SK-N-DZ (cell line): ENCODE results near the gene LARP4B.

ENCODE experiments used
- DNase-seq: peaks from one replicate; pipeline ENCODE4 v3.0.0-alpha.2; 2015; ENCODE audit warnings: low spot score

The LARP4B gene

DNA sequence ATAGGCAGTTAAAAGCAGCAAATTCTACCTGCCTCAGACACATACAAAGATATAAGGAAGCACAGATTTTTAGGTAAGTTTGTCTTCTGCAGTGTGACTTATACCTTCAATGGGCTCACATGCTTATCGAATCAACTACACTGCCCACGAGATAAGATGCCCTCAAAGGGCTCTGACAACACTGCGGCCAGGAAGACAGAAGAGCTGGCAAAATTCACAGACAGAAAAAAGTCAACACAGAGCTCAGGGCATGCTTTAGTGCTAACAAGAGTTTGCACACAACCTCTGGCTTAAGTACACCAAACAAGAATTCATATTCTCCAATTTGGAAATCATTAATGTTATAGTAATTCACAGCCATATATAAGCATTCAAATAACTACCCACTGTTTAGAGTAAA is 62.3 kb downstream of the LARP4B start:
- no peak for DNase-seq

DNA sequence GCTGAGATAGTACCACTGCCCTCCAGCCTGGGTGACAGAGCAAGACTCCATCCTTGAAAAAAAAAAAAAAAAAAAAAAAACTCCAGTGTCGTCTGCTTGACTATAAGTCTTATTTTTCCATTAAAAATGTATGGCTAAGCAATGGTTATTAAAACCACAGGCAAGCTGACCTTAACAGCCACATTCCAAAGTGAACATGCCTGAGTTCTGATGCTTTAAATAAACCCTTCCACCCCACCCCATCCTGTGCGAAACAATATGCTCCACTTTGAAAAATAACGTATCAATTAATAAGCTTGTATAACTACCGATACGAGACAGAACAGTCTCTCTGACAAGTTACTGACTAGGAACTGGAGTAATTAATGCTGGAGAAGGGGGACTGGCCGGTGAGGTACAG is 63.7 kb downstream of the LARP4B start:
- no peak for DNase-seq

DNA sequence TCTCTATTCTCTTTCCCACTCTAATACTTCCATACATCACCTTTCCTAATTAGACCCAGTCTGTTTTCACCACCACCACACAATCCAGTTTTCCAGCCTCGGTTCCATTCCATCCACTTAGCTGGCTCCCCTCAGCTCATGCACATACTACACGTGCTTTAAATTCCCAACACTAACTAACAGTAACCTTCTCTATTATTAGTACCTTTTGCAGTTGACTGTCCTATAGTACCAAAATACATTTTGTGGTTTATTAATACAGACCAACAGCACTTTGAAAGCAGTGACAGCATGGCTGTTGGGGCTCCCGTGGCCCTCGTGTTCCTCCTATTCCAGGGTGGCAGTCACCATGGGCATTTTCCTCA is 64.9 kb downstream of the LARP4B start:
- no peak for DNase-seq

DNA sequence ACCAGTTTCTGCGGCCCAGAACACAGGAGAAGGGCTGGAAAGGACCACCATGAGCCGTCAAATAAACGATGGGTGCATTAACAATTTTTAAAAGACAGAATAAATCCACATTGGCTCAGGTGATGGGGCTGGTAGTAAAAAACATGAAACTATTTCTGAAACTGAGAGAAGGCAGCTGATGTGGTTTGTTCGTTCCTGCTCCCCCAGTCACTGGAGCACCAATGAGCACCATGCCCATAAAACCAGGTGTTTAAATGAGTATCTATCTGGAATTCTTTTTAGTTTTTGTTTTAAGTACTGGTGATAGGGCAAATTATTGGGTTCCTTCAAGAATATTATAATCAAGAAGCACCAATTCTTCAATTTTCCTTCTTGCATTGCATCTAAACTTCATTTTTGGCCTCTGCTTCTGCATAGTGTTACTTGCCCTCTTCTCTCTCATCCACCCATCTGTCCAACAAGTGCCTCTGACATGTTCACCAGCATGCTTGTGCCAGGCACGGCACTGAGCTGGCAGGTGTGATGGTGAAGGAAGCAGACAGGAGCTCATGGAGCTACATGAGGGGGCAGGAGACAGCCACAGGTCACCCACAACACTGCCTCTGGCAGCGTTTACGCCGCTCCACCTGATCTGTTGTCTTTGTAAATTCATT is 65.5 kb downstream of the LARP4B start:
- DNase-seq, result no peak

DNA sequence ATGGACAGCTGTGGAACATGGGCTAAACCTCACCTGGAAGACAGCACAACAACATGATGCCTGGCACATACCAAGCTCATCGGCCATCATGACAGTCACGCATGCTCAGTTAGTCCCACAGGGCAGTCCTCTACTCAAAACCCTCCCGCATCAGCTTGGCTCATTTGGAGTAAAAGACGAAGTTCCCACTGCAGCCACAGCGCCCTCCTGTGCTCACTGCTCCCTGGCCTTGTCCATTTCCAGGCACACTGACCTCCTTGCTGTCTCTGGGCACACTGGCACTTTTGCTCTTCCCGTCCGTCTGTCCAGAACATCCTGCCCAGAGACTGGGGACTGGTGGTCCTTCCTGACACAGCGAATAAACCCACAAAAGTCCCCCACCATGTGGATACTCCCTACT is 66.2 kb downstream of the LARP4B start:
- no peak for DNase-seq

DNA sequence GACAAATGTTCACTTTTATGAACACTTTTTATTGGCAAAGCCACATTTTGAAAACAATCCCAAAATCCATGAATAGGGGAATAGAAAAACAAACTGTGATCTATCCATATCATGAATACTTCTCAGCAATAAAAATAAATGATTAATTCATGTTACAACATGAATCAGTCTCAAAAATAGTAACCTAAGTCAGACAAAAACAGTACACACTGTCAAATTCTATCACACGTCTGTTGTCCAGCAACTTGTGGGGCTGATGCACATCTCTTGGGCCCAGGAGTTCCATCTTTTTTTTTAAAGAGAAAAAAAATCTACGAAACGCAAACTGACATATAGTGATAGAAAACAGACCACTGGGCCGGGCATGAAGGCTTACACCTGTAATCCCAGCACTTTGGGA is 71.0 kb downstream of the LARP4B start:
- no peak for DNase-seq

DNA sequence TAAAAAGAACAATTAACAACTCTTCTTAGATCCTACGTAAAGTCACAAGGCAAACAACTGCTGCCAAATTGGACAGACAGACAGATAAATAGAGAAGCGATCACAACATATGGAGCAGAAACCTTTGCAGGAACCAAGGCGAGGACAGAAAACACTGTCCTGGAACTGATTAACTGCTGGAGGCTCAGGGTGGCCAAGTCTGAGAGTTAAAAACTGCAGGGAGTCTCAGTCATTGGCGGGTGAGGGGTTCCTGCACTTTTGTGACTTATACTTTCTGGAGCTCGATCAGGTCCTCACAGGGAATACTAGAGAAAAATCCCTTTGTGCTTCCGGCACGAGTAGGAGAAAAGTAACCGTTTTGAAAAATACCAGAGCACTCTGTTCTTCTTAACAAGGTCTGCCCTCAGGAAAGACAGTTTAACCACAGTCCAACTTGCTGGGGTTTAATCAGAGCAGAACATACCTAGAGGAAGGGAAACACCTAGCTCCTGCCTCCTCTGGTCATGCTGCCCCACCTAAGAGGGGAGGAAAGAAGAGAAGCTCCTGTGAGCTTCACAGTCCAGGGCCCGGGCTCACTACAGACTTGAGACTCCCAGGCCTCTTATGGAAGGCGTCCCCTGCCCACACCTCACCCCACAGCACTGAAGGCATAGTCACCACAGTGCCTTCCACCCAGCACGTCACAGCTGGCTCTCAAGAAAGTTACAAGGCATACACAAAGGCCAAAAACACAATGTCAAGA is 74.9 kb downstream of the LARP4B start:
- DNase-seq, result no peak

DNA sequence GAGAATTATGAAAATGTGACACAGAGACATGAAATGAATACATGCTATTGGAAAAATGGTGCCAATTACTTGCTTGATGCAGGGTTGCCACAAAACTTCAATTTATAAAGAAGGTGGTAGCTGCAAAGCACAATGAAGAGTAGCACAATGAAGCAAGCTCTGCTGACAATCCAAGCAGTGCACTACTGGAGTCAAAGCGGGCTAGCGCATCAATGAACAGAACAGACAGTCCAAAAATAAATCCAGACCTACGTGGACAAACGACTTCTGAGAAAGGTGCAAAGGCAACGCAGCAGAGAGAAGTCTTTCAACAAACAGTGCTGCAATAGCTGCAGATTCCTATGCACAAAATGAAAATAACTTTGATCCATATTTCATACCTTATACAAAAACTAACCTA is 75.8 kb downstream of the LARP4B start:
- no peak for DNase-seq

DNA sequence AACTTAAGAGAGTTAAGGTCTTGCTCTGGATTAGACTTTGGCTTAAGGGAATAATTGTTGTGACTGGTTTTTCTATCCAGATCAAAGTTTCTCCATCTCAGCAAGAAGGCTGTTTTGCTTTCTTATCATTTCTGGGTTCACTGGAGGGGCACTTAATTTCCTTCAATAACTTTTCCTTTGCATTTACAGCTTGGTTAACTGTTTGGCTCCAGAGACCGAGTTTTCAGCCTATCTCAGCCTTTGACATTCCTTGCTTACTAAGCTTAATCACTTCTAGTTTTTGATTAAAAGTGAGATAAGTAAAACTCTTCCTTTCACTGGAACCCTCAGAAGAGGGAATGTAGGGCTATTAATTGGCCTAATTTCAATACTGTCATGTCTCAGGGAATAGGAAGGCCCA is 76.4 kb downstream of the LARP4B start:
- no peak for DNase-seq

DNA sequence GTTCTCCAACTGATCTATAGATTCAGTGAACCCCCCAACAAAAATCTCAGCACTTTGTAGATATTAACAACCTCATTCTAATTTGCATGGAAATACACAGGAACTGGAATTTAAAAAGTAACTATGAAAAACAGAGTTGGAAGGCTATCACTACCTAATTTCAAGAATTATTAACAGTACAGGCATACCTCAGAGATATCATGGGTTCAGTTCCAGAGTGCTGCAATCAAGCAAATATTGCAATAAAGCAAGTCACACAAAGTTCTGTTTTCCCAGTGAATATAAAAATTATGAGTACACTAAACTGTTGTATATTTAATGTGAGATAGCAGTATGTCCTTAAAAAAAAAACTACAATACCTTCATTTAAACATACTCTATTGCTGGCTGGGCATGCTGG is 78.5 kb downstream of the LARP4B start:
- DNase-seq, result no peak

DNA sequence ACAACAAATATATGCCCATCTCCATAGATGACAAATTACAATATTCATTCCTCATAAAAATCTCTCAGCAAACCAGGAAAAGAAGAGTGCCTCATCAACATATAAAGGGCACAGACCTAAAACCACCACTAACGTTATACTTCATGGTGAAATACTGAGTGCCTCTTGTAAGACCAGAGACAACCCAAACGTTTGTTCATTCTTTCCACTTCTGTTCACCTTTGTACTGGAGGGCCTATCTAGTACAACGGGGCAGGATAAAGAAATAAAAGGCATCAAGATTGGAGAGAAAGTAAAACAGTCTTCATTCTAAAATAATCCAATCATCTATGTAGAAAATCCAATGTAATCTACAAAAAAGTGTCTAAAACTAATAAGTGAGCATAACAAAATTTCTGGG is 79.1 kb downstream of the LARP4B start:
- no peak for DNase-seq

DNA sequence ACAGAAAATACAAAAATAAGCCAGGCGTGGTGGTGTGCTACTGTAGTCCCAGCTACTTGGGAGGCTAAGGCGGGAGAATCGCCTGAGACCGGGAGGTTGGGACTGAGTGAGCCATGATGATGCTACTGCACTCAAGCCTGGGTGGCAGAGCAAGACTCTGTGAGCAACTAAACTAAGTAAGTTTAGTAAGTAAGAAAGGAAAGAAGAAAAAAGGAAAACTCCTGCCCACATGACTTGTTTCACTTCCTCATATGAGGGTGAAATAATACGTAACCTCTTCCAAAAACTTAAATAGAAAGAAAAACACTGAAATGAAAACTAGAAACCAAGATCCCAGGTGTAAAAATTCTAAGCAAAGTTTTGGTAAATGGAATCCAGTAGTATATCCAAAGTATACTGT is 79.6 kb downstream of the LARP4B start:
- DNase-seq, result no peak

DNA sequence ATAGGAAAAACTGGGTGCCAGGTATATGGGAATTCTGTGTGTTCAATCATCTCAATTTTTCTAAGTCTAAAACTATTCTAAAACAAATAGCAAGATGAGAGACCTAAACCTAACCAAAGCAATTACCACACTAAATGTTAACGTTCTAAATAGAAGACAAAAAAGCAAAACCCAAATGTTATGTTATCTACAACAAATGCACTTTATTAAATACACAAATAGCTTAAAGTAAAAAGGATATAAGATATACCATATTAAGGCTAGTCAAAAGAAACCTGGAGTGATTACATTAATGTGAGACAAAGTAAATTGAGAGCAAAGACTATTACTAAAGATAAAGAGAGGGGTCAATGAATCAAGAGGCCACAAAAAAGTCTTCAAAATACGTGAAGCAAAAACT is 81.4 kb downstream of the LARP4B start:
- no peak for DNase-seq

DNA sequence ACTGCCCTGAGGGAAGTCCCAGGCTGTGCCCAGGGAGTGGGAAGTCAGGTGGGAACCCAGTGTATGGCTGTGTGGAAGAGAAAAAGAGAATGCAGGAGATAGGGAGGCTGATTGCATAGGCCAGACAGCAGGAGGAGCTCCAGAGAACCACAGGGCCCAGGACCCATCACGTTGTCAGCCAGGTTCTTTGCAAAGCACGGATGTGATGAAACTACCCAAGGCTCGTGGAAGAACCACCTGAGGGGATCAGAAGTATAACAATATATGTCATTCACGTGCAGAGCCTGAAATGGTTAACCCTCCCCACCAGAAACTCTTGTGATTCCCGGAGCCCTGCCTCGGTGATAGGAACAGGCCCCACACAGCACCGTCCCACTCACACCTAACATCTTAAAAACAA is 83.6 kb downstream of the LARP4B start:
- no peak for DNase-seq

DNA sequence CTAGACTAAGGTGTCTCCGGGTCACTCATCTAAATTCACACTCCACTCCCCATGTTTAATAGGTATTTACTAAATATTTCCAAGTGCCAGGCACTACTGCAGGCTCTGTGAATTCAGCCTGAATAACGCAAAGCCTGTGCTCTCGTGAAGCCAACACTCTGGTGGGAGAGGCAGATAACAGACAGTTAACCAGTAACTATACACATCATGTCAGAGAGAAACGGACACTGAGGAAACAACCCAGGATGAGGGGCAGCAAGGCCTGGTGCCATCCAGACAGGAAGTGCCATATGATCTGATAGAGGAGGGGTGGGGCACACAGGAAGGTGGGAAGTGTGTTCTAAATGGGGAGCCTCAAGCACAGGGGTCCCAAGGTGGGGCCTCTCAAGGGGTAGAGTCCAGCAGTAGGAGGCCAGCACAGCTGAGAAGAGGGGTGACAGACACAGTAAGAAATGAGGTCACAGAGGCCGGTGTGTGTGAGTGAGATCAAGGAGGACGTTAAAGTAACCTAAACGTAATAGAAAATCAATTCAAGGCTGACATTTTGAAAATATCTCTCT is 85.3 kb downstream of the LARP4B start:
- DNase-seq, result no peak

DNA sequence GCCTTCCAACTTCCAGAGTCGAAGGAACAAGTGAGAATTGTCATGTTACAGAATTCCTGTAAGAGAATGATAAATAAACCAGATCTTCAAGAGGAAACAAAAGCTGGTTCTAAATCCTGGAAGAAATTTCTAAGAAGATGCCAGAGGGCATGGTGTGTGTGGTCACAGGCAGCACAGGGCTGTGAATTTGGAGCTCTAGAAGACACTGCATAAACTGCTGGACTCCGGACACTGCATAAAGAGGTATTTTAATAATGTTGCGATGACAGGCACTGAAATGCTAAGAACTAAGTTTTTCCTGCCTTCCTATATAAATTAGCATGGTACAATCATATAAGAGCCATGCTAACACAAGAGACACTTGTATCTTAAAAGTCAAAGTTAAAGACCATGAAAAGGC is 86.0 kb downstream of the LARP4B start:
- no peak for DNase-seq

DNA sequence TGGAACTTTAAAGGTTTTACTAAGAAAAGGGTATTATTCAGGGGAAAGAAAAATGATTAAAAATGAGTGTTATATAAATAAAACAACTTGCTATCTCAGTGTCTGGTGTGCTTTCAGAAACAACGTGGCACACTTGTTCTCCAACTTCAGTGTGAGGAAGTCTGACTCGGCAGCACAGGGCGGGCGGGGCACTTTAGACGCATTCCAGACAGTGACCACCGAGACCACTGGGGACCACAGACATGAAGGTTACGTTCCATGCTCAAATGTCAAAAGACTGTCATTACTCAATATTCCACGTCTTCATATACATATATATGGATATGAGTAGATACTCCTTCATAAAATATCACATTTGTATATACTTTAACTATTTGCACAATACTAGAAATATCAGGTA is 87.0 kb downstream of the LARP4B start:
- DNase-seq, result no peak

DNA sequence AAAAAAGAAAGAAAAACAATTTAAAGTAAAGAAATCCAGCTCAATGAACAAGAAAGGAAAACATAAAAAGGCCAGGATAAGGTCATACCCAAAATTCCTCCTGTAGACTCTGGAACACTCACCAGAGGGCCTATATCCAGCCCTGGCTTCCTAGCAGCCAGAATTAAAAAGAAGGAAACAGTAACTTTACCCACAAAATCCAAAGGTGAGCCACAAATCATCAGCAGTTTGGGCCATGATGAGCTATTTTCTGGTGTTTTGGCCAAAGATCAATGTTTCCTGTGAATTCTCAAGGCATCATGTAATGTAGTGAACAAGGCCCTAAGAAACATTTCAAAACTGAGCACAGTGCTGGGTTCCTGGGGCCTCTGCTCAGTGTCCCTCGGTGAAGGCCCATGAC is 87.8 kb downstream of the LARP4B start:
- no peak for DNase-seq

DNA sequence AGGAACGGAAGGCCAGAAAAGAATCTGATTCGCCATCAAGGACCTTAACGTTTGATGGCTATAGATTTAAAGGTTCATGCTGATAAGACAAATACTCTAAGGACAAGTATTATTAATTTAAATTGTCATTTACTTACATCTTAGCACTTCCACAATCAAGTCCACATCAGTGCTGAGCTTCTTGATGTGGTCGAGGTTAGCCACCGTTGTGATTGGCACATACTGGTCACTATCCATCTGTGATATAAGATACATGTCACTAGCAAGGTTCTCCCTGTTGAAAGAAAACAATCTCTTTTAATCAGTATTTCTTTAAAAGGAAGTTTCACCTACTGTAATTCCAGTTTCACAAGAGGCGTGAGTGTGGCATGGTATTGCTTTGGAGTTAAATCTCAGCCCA is 88.7 kb downstream of the LARP4B start:
- no peak for DNase-seq

DNA sequence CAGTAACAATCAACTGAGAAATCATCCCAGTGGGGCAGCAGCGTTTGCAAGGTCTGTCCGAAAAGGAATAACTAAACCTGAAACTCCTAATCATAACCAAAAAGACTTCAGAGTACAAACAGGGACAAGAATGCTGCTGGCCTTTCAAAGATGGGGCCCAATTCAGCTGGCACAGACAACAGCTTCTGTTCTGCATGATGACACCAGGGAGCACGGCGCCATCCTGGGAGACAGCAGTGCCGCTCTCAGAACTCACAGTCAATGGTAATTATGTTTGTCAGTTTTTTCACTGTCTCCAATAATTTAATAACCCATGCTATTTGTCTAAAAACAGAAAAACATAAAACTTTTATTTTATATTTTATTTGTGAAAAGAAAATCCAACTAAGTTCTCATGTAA is 90.0 kb downstream of the LARP4B start:
- no peak for DNase-seq

DNA sequence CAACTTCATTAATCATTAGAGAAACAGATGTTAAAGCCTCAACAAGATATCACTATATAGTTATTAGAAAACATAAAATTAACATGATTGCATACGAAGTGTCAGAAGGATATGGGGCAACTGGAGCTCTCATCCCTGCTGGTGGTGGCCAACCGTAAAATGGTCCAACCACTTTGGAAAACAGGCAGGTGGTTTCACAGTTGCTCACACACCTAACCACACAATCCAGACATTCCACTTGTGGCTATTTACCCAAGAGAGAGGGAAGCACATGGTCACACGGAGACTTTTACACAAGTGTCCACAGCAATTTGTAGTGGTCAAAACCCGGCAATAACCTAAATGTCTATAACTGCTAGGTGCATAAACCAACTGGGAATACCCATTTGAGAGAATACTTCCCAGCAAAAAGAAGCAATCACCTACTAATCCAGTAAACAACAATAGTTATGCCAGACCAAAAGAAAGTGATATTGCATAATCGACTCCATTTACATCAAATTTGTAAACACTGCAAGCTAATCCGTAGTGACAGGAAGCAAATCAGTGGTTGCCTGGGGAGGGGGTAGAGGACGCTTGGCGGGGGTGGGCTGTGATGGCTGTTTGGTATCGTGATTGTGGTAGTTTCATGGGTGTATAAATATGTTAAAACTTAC is 91.8 kb downstream of the LARP4B start:
- no peak for DNase-seq

DNA sequence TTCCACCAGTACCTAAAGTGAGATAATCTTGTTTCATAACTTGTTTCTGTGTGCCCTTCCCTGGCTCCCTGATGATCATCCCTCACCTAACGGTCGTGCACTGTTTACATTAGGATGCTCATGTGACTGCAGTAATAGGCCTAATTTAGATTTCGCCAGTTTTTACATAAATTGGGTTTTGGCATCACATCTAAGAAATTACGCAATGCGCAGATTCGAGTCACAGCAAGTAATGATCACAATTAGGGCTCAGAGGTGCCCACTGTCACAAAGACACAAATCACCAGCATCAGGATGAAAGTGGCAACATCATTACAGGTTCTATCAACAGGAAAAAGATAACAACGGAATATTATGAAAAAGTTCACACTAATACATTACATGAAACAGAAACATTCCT is 94.7 kb downstream of the LARP4B start:
- DNase-seq, result no peak

DNA sequence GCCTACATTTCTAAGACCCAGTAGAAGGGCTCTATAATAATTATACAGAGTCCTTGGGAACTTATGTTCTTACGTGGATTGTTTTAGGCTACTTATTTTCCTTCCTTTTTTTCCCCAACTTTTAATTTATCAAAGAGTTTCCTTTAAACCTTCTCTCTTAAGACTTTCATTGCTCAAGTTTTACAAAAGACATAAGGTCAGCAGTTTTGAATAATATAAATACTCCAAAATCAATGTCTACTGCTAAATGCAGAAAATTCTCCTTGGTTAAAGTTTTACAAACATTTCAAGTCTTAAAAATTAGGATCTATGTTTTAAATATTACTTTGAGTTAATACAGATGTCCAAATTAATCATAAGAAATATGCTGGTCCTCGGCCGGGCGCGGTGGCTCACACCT is 97.0 kb downstream of the LARP4B start:
- DNase-seq, result no peak
